Breast epithelium (tissue), 4 donors: ENCODE results near the gene HDAC6. TPM values are rescaled to one million over a fixed set of nuclear protein-coding genes. Genes with fewer than 3 reads are reported as not detected.

ENCODE experiments used
- DNase-seq, 2 donors: peaks; one replicate each; pipeline ENCODE4 v3.0.0-alpha.2; 2019; ENCODE audit warnings: low spot score in 2 of 2
- H3K27ac ChIP-seq, 2 donors: fragments of 200-600 bp; sonication (generic) in 1 of 2; one replicate each; pipeline ENCODE4 v1.5.1; 2016 to 2019; ENCODE audit warnings: mild to moderate bottlenecking in 1 of 2
- H3K27me3 ChIP-seq, 2 donors: fragments of 200-600 bp; sonication (generic) in 1 of 2; one replicate each; pipeline versions ENCODE4 v1.5.1 to v1.6.0; 2017 to 2019; ENCODE audit warnings: control low read depth in 1 of 2, mild to moderate bottlenecking in 1 of 2
- H3K36me3 ChIP-seq: fragments of 200-600 bp; one replicate; pipeline ENCODE4 v1.5.1; 2019
- H3K4me1 ChIP-seq, 2 donors: fragments of 200-600 bp; sonication (generic); one replicate each; pipeline ENCODE4 v1.5.1; 2016 to 2019; ENCODE audit warnings: control low read depth in 1 of 2
- H3K4me3 ChIP-seq, 3 donors: fragments of 200-600 bp; sonication (generic); 1 replicate in 2 of 3; 2 replicates in 1 of 3; pipeline ENCODE4 v1.5.1; 2016 to 2019; ENCODE audit warnings: mild to moderate bottlenecking in 3 of 3, moderate library complexity in 2 of 3
- H3K9me3 ChIP-seq, 2 donors: fragments of 200-600 bp; sonication (generic) in 1 of 2; one replicate each; pipeline ENCODE4 v1.5.1; 2016 to 2019; ENCODE audit warnings: control low read depth in 1 of 2
- POLR2A ChIP-seq: fragments of 450-650 bp; IDR thresholded peaks from one replicate; pipeline ENCODE4 v1.6.1; 2016; ENCODE audit warnings: antibody characterized with exemption, mild to moderate bottlenecking, moderate library complexity
- POLR2AphosphoS5 ChIP-seq, 3 donors: sonication (generic); formaldehyde crosslinking; IDR thresholded peaks; one replicate each; pipeline ENCODE4 v1.6.1; 2017; ENCODE audit warnings: antibody characterized with exemption in 3 of 3
- intact Hi-C: fragments of 100-400 bp; cut with DNase I; formaldehyde crosslinking; loops from one replicate; pipeline ENCODE4 v1.15.1; 2023; ENCODE audit warnings: low total_unique reads
- total RNA-seq, 3 donors: library from RNA; depleted of rRNA; stranded (reverse); fragments of >200 nt; gene quantifications; one replicate each; pipeline ENCODE4 v1.1.0, GENCODE V29; 2016
- TF ChIP-seq, protein P1 (sequence below), 3 donors: fragments of 450-650 bp; IDR thresholded peaks; one replicate each; pipeline ENCODE4 v1.5.1; 2016 to 2017; ENCODE audit warnings: antibody characterized with exemption in 3 of 3, mild to moderate bottlenecking in 3 of 3, moderate library complexity in 3 of 3

Gene HDAC6
- total RNA-seq, 3 donors from 2014 or later, result 78.2 to 86.2 (median 84.3) TPM

DNA sequence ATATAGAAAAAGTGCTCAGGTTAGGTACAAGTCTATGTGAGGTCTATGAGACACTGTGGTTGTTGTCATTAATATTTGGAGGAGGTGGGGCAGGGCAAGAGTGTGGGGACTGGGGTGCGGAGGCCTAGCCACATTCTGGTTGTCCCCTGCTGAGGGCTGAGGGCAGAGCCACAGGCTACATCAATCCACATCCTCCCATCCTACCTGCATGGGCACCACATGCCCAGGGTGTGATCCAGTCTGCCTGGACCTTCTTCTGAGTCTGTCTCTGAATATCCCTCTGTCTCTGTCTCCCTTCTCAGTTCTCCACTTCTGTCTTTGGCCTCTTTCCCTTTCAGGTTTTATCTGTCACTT, 16.7 kb upstream of the HDAC6 start:
- no peak for DNase-seq
- H3K4me1 ChIP-seq, result no peaks in the 10 kb centered on the region
- H3K4me3 ChIP-seq, result no peak overlapping the region
- H3K27ac ChIP-seq, result no peak overlapping the region
- intact Hi-C loops, result no loop called here
- peaks cover 0 to 53% of the 10 kb centered on the region in 2 donors for H3K27me3 ChIP-seq
- H3K36me3 ChIP-seq, result no peaks in the 10 kb centered on the region
- TF ChIP-seq, protein P1, sequence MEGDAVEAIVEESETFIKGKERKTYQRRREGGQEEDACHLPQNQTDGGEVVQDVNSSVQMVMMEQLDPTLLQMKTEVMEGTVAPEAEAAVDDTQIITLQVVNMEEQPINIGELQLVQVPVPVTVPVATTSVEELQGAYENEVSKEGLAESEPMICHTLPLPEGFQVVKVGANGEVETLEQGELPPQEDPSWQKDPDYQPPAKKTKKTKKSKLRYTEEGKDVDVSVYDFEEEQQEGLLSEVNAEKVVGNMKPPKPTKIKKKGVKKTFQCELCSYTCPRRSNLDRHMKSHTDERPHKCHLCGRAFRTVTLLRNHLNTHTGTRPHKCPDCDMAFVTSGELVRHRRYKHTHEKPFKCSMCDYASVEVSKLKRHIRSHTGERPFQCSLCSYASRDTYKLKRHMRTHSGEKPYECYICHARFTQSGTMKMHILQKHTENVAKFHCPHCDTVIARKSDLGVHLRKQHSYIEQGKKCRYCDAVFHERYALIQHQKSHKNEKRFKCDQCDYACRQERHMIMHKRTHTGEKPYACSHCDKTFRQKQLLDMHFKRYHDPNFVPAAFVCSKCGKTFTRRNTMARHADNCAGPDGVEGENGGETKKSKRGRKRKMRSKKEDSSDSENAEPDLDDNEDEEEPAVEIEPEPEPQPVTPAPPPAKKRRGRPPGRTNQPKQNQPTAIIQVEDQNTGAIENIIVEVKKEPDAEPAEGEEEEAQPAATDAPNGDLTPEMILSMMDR (IDR thresholded peaks at IDR 0.05), result no peak
- TF ChIP-seq POLR2AphosphoS5 (IDR thresholded peaks at IDR 0.05) (no peak), POLR2A (no peak)
- H3K9me3 ChIP-seq, result no peaks in the 10 kb centered on the region

DNA sequence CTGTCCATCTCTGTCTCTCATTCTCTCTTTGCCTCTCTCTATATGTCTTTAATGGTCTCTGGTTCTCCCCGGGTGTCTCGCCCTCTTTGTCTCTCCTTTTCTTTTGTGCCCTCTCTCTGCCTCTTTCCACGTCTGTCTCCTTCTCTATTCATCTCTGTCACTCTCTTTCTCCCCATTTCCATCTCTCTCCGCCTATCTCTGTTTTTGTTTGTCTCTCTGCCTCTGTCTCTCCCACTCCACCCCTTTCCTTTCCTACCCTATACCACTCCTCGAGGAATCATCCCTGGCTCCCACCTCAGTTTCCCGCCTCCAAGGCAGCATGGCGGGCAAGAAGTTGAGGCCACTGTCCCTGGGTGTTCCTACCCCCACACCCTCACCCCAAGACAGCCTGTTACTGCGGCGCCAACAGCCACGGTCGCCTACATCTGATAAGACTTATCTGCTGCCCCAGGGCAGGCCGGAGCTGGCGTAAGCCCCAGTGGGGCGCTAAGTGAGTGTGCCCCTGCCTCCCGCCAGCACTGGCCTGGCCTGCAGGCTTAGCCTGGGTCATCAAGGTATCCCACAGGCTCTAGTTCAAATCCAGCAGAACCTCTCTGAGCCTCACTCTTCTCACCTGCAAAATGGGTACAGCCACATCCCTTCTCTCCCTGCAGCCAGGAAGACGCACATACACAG, 16.2 kb upstream of the HDAC6 start:
- intact Hi-C loops, result no loop called here
- no peak for TF ChIP-seq POLR2A
- TF ChIP-seq, protein P1 (IDR thresholded peaks at IDR 0.05), result no peak
- no peak for TF ChIP-seq POLR2AphosphoS5 (IDR thresholded peaks at IDR 0.05)
- Histone ChIP-seq H3K27ac (no peak overlapping the region), H3K27me3 (peaks cover 0 to 58% of the 10 kb centered on the region in 2 donors), H3K4me3 (no peak overlapping the region), H3K36me3 (no peaks in the 10 kb centered on the region), H3K9me3 (no peaks in the 10 kb centered on the region), H3K4me1 (no peaks in the 10 kb centered on the region)
- no peak for DNase-seq

DNA sequence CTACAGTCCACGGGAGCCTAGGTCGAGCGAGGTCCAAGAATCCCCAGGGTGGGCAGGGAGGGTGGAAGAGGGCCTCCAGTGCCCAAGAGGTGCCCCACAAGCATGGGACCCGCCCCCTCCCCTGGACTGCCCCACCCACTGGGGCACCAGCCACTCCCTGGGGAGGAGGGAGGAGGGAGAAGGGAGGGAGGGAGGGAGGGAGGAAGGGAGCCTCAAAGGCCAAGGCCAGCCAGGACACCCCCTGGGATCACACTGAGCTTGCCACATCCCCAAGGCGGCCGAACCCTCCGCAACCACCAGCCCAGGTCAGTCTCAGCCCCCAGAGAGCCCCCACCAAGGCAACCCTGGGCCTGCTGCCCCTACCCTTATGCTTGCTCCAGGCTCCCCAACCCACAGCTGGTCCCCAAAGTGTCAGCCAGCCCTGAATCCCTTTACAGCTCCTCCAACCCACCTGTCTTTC, 15.5 kb upstream of the HDAC6 start, which contains the start of gene GATA1:
GATA1 (plus strand) TSS at position 250 of the 460 bp plus-strand sequence. CDS start 4,520 bp downstream, outside the sequence.
- DNase-seq, result no peak
- intact Hi-C loops, result no loop called here
- peaks cover 0 to 63% of the 10 kb centered on the region in 2 donors for H3K27me3 ChIP-seq
- H3K27ac ChIP-seq, result no peak within 1 kb of the TSS
- H3K9me3 ChIP-seq, result no peaks in the 10 kb centered on the region
- no peak for TF ChIP-seq POLR2A
- TF ChIP-seq, protein P1 (IDR thresholded peaks at IDR 0.05), result no peak
- no peak for TF ChIP-seq POLR2AphosphoS5 (IDR thresholded peaks at IDR 0.05)
- no peaks in the 10 kb centered on the region for H3K36me3 ChIP-seq
- H3K4me3 ChIP-seq, result no peak within 1 kb of the TSS
- no peaks in the 10 kb centered on the region for H3K4me1 ChIP-seq

DNA sequence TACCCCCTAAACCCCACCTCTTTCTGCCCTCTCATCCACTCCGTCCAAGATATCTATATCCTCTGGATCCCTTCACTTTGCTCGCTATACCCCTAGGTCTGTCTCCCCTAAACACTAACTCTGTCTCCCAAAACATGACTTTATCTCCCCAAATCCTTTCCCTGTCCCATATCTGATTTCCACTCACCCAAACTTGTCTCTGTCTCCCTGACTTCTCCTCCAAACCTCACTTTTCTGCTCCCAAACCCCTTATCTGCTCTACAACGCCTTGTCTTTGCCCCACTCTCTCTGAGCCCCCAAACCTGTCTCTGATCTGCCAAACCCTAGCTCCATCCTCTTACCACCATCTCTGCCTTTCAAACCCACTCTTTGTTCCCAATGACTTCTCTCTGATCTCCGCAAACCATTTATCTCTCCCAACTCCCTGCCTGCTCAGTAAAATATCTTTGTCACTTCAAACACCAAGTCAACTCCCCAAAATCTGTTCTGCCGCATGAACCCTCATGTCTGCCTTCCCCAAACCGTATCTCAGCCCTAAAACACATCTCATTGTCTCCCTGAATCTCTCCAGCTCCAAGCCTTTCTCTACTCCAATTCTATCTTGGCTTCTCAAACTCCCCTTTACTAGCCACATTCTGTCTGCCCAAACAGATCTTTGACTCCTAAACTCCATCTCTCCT, 14.9 kb upstream of the HDAC6 start:
- intact Hi-C loops, result no loop called here
- no peak overlapping the region for H3K27ac ChIP-seq
- H3K4me1 ChIP-seq, result no peaks in the 10 kb centered on the region
- no peaks in the 10 kb centered on the region for H3K9me3 ChIP-seq
- H3K4me3 ChIP-seq, result no peak overlapping the region
- peaks cover 0 to 63% of the 10 kb centered on the region in 2 donors for H3K27me3 ChIP-seq
- no peak for TF ChIP-seq POLR2A
- TF ChIP-seq, protein P1 (IDR thresholded peaks at IDR 0.05), result no peak
- no peak for TF ChIP-seq POLR2AphosphoS5 (IDR thresholded peaks at IDR 0.05)
- no peak for DNase-seq
- no peaks in the 10 kb centered on the region for H3K36me3 ChIP-seq
